Thoracic aorta (tissue), 2 donors: Measurements from ENCODE around the gene GOLT1B. TPM values are rescaled to one million over a fixed set of nuclear protein-coding genes. Genes with fewer than 3 reads are reported as not detected.

Source experiments
- ATAC-seq: fragments of 150-250 bp; one replicate; pipeline ENCODE4 v1.8.0; 2017; ENCODE audit warnings: low read depth; ENCODE audit not compliant: insufficient number of reproducible peaks, low FRiP score
- DNase-seq: peaks from one replicate; pipeline ENCODE4 v3.0.0-alpha.2; 2020; ENCODE audit warnings: low spot score
- H3K27ac ChIP-seq, 2 donors: fragments of 200-600 bp; sonication (generic); 1 replicate in 1 of 2; 2 replicates in 1 of 2; pipeline ENCODE4 v1.5.1; 2016; ENCODE audit warnings: mild to moderate bottlenecking in 2 of 2, moderate library complexity in 2 of 2
- H3K27me3 ChIP-seq: fragments of 200-600 bp; sonication (generic); replicated peaks from 2 replicates; pipeline ENCODE4 v1.6.0; 2016; ENCODE audit warnings: mild to moderate bottlenecking; ENCODE audit not compliant: insufficient read depth
- H3K36me3 ChIP-seq: fragments of 200-600 bp; sonication (generic); one replicate; pipeline ENCODE4 v1.5.1; 2016
- H3K4me1 ChIP-seq, 2 donors: fragments of 200-600 bp; sonication (generic); 1 replicate in 1 of 2; 2 replicates in 1 of 2; pipeline versions ENCODE4 v1.5.1 to v1.6.0; 2016; ENCODE audit warnings: low read depth in 2 of 2, mild to moderate bottlenecking in 1 of 2; ENCODE audit not compliant: control insufficient read depth in 1 of 2
- H3K4me3 ChIP-seq: fragments of 200-600 bp; sonication (generic); 2 replicates; pipeline ENCODE4 v1.5.1; 2016; ENCODE audit warnings: mild to moderate bottlenecking
- H3K9me3 ChIP-seq: fragments of 200-600 bp; sonication (generic); 2 replicates; pipeline ENCODE4 v1.5.1; 2016
- total RNA-seq, 2 donors: library from RNA; depleted of rRNA; stranded (reverse); fragments of >200 nt; gene quantifications; one replicate each; pipeline versions ENCODE4 v1.1.0 to v1.2.3, GENCODE V29; 2016
- TF ChIP-seq, protein P1 (sequence below): fragments of 200-600 bp; sonication (generic); IDR thresholded peaks from one replicate; pipeline ENCODE4 v1.5.1; 2019; ENCODE audit warnings: antibody characterized with exemption

GOLT1B gene
- total RNA-seq, 2 donors from 2014 or later: 26.7 to 36.8 TPM

- H3K9me3 ChIP-seq: no peaks in the 10 kb centered on the region
- H3K4me3 ChIP-seq: no peak overlapping the region
- TF ChIP-seq, protein P1, sequence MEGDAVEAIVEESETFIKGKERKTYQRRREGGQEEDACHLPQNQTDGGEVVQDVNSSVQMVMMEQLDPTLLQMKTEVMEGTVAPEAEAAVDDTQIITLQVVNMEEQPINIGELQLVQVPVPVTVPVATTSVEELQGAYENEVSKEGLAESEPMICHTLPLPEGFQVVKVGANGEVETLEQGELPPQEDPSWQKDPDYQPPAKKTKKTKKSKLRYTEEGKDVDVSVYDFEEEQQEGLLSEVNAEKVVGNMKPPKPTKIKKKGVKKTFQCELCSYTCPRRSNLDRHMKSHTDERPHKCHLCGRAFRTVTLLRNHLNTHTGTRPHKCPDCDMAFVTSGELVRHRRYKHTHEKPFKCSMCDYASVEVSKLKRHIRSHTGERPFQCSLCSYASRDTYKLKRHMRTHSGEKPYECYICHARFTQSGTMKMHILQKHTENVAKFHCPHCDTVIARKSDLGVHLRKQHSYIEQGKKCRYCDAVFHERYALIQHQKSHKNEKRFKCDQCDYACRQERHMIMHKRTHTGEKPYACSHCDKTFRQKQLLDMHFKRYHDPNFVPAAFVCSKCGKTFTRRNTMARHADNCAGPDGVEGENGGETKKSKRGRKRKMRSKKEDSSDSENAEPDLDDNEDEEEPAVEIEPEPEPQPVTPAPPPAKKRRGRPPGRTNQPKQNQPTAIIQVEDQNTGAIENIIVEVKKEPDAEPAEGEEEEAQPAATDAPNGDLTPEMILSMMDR: no peak
- no peaks in the 10 kb centered on the region for H3K4me1 ChIP-seq
- DNase-seq (no peak), ATAC-seq (no peak)
- no peak overlapping the region for H3K27ac ChIP-seq
- no peaks in the 10 kb centered on the region for H3K27me3 ChIP-seq
- H3K36me3 ChIP-seq: no peaks in the 10 kb centered on the region
These were observed 58.4 kb downstream of the GOLT1B start for GRCh38 chr12:21559855-21560569.

GRCh38 chr12:21561158-21561557 lies 59.6 kb downstream of the GOLT1B start:
- Histone ChIP-seq H3K27ac (no peak overlapping the region), H3K4me1 (no peaks in the 10 kb centered on the region), H3K27me3 (no peaks in the 10 kb centered on the region), H3K4me3 (no peak overlapping the region), H3K36me3 (no peaks in the 10 kb centered on the region), H3K9me3 (no peaks in the 10 kb centered on the region)
- TF ChIP-seq, protein P1: no peak
- ATAC-seq: no peak
- no peak for DNase-seq

- no peak overlapping the region for H3K4me3 ChIP-seq
- DNase-seq (no peak), ATAC-seq (no peak)
- no peaks in the 10 kb centered on the region for H3K9me3 ChIP-seq
- H3K4me1 ChIP-seq: no peaks in the 10 kb centered on the region
- TF ChIP-seq, protein P1: no peak
- H3K27me3 ChIP-seq: no peaks in the 10 kb centered on the region
- no peaks in the 10 kb centered on the region for H3K36me3 ChIP-seq
- no peak overlapping the region for H3K27ac ChIP-seq
These were observed 61.3 kb downstream of the GOLT1B start for GRCh38 chr12:21562859-21563258.

DNA sequence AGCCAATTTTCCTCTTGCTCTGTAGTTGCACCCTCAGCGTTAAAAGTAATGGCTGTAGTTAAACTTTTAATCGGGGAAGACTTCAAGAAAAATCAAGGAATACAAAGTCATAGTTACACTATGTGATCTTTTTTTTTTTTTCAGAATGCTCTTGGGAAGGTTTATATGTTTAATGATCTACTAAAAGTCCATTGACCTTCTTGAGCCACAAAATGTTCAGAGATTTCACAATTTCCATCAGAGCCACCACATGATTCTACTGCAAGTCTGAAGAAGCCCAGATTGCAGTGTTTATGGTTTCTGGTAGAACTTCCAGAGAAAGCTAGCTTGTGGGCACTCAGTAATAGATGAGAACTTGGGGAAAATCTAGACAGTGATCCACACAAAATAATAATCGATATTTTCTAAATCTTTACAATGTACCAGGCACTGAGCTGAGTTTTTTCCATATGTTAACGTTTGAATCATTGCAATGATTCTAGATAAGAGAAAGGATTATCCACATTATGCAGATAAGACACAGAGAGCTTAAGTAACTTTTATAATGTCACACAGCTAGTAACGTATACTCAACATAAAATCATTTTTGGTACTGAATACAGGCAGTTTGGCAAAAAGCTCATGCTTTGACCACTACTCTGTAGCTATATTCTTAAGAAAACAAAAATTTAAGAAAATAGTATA lies 64.8 kb downstream of the GOLT1B start:
- no peaks in the 10 kb centered on the region for H3K27me3 ChIP-seq
- no peaks in the 10 kb centered on the region for H3K9me3 ChIP-seq
- no peak for ATAC-seq
- no peak for DNase-seq
- no peak overlapping the region for H3K4me3 ChIP-seq
- no peaks in the 10 kb centered on the region for H3K36me3 ChIP-seq
- TF ChIP-seq, protein P1: no peak
- H3K27ac ChIP-seq: no peak overlapping the region
- no peaks in the 10 kb centered on the region for H3K4me1 ChIP-seq

DNA sequence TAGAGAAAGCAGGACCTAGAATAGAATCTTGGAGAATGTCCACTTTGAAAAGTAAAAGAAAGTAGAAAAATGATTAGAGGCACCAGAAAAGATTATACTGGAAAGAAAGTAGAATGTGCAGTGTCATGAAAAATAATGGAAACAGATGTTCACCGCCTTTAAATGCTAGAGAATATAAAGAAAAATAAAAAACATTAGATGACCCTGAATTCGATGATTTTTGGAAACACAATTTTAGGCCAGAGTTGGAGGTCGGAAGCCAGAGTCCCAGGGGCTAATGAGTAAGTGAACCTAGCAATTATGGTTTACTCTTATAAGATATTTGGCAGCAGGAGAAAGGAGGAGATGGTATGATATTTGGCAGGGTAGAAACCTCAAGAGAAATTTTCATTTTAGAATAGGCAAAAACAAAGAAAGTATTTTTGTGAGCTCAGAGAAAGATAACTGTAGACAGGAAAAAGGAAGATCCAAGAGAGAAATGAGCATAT lies 65.4 kb downstream of the GOLT1B start:
- DNase-seq (no peak), ATAC-seq (no peak)
- H3K4me1 ChIP-seq: no peaks in the 10 kb centered on the region
- H3K27ac ChIP-seq: no peak overlapping the region
- TF ChIP-seq, protein P1: no peak
- no peaks in the 10 kb centered on the region for H3K9me3 ChIP-seq
- H3K27me3 ChIP-seq: no peaks in the 10 kb centered on the region
- H3K36me3 ChIP-seq: no peaks in the 10 kb centered on the region
- H3K4me3 ChIP-seq: no peak overlapping the region
